ENCODE data around the gene SPON1. TPM values are rescaled to one million over a fixed set of nuclear protein-coding genes. Genes with fewer than 3 reads are reported as not detected.

The SPON1 gene
- total and polyA plus RNA-seq, 2 experiments from 2014 or later: 2.9 to 6.4 TPM

DNA sequence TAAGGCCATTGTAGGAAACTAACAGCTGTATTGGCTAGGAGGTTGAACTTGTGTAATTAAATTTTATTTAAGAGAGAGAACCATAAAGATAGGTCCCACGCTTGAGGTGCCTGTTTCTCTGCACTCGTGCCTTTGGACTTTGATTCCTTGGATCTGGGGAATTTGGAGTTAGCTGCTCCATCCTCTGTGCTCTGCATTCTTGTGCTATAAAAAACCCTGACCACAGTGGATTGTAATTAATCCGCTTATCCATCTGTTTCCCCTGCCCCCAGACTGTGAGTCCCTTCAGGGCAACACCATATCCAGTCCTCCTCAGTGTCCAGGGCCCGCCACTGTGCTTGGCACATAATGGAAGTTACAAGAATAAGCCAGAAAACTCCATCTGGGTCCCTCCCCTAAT, 169.8 kb downstream of the SPON1 start (continued):
- TF ChIP-seq REST (IDR thresholded peaks at IDR 0.05; ENCODE audit: unreplicated experiment): no peak
- no peak for TF ChIP-seq ETS1 (IDR thresholded peaks at IDR 0.05)

DNA sequence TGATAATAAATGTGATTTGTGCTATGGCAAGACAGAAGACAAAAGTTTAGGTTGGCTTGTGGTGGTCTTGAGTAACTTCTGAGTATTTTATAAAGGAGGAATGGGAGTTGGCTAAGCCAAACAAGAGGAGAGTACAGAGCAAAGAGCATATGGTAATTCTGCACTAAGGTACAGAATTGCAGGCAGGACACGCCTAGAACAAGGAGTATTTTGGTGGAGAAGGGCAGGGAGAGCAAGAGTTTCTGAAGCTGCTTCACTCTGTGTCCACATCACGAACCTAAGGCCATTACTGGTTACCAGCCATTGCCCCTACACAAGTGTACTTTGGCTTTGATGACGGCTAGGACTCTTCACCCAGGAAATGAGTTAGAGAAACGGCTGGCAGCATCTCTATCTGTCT, 170.9 kb downstream of the SPON1 start:
- H3F3A ChIP-seq (replicated peaks; ENCODE audit: low read depth): no peaks in the 10 kb centered on the region
- ATAC-seq (no peak), DNase-seq (ENCODE audit: low spot score) (no peak)
- peaks cover 14% of the 10 kb centered on the region; the same call in 1 of the 2 replicates for H3K4me1 ChIP-seq (ENCODE audit: insufficient read depth)
- no peak overlapping the region for H3K27ac Mint-ChIP-seq
- no peaks in the 10 kb centered on the region for H3K27me3 ChIP-seq (ENCODE audit: insufficient read depth)
- no peak overlapping the region for H3K4me3 Mint-ChIP-seq
- H3K36me3 Mint-ChIP-seq (ENCODE audit: low read depth): peaks cover 5% of the 10 kb centered on the region; the same call in 2 of the 3 replicates
- no peak for TF ChIP-seq EZH2 (IDR thresholded peaks at IDR 0.05; ENCODE audit: low read depth, unreplicated experiment)
- no peak for TF ChIP-seq EZH2phosphoT487 (IDR thresholded peaks at IDR 0.05; ENCODE audit: unreplicated experiment)
- no peak for TF ChIP-seq CTCF (conservative IDR thresholded peaks at IDR 0.05; ENCODE audit: low read depth in 2 of 2)
- TF ChIP-seq ZNF114 (CRISPR knock-in tag; IDR thresholded peaks at IDR 0.05): no peak
- H3K27me3 Mint-ChIP-seq (ENCODE audit: insufficient read depth, low read depth, poor library complexity): peaks cover 3% of the 10 kb centered on the region
- H3K4me2 ChIP-seq: no peak overlapping the region
- peaks cover 3% of the 10 kb centered on the region; the same call in 2 of the 3 replicates for H3K9me3 Mint-ChIP-seq
- H4K20me1 ChIP-seq (replicated peaks; ENCODE audit: insufficient read depth): no peaks in the 10 kb centered on the region
- H3K4me3 ChIP-seq: no peak overlapping the region
- no peaks in the 10 kb centered on the region; the same call in 1 of the 2 replicates for H3K9me2 ChIP-seq (ENCODE audit: insufficient read depth)
- H3K27ac ChIP-seq (ENCODE audit: low read depth): no peak overlapping the region
- no peak overlapping the region for H2AFZ ChIP-seq
- peaks cover 9% of the 10 kb centered on the region for H3K4me1 Mint-ChIP-seq
- no peaks in the 10 kb centered on the region for H3K36me3 ChIP-seq (ENCODE audit: insufficient read depth)
- no peaks in the 10 kb centered on the region for H3K79me2 ChIP-seq (replicated peaks; ENCODE audit: insufficient read depth)

GRCh38 chr11:14136561-14136960, 174.0 kb downstream of the SPON1 start:
- no peak overlapping the region for H3K4me2 ChIP-seq
- H3F3A ChIP-seq (replicated peaks; ENCODE audit: low read depth): no peaks in the 10 kb centered on the region
- H4K20me1 ChIP-seq (replicated peaks; ENCODE audit: insufficient read depth): no peaks in the 10 kb centered on the region
- H3K27ac Mint-ChIP-seq: no peak overlapping the region
- H3K4me1 Mint-ChIP-seq: peaks cover 3% of the 10 kb centered on the region
- no peaks in the 10 kb centered on the region for H3K27me3 ChIP-seq (ENCODE audit: insufficient read depth)
- peaks cover 5% of the 10 kb centered on the region; the same call in 1 of the 2 replicates for H3K9me2 ChIP-seq (ENCODE audit: insufficient read depth)
- H3K27me3 Mint-ChIP-seq (ENCODE audit: insufficient read depth, low read depth, poor library complexity): no peaks in the 10 kb centered on the region
- no peak for DNase-seq (ENCODE audit: low spot score)
- H3K79me2 ChIP-seq (replicated peaks; ENCODE audit: insufficient read depth): no peaks in the 10 kb centered on the region
- ATAC-seq: no peak
- no peak overlapping the region for H3K27ac ChIP-seq (ENCODE audit: low read depth)
- no peak overlapping the region for H3K4me3 Mint-ChIP-seq
- no peaks in the 10 kb centered on the region for H3K9me3 Mint-ChIP-seq
- H3K36me3 ChIP-seq (ENCODE audit: insufficient read depth): no peaks in the 10 kb centered on the region
- H3K36me3 Mint-ChIP-seq (ENCODE audit: low read depth): no peaks in the 10 kb centered on the region
- peaks cover 10% of the 10 kb centered on the region; the same call in 1 of the 2 replicates for H3K4me1 ChIP-seq (ENCODE audit: insufficient read depth)
- no peak overlapping the region for H3K4me3 ChIP-seq
- no peak overlapping the region for H2AFZ ChIP-seq
- TF ChIP-seq CREB1 (CRISPR knock-in tag; IDR thresholded peaks at IDR 0.05; ENCODE audit: low read depth) (no peak), EZH2 (IDR thresholded peaks at IDR 0.05; ENCODE audit: low read depth, unreplicated experiment) (no peak)
